H1 (cell line): ENCODE results near the gene PLB1. TPM values are rescaled to one million over a fixed set of nuclear protein-coding genes. Genes with fewer than 3 reads are reported as not detected.

Experiments
- CTCF ChIA-PET: fragments of 300-600 bp; sonication (Branson Sonifier 250); formaldehyde crosslinking; loops from one replicate; lab custom pipeline; 2021; ENCODE audit not compliant: partially characterized antibody; lab: Charles Lee
- POLR2A ChIA-PET: fragments of 300-600 bp; sonication (Branson Sonifier 250); formaldehyde crosslinking; loops from one replicate; lab custom pipeline; 2021; ENCODE audit warnings: inconsistent platforms; ENCODE audit not compliant: partially characterized antibody; lab: Charles Lee
- DNase-seq, 2 experiments: peaks; one replicate each; pipeline versions ENCODE4 v3.0.0 to v3.0.0-alpha.2; 2010 to 2022; ENCODE audit warnings: low spot score in 2 of 2, low read depth in 1 of 2, mixed read lengths in 1 of 2
- FAIRE-seq: peaks from 2 replicates; lab custom pipeline; 2011; peaks lifted over from hg19 to GRCh38; lab: Jason Lieb, UNC
- H2AFZ ChIP-seq: 2 replicates; pipeline ENCODE4 v1.8.1; 2012; ENCODE audit warnings: low read length, inconsistent platforms
- H2AK5ac ChIP-seq: 2 replicates; pipeline ENCODE4 v1.6.1; 2013; ENCODE audit warnings: low read depth, low read length
- H2BK120ac ChIP-seq: replicated peaks from 2 replicates; pipeline ENCODE3; 2013; ENCODE audit warnings: low read depth, low read length, inconsistent platforms
- H2BK12ac ChIP-seq: 2 replicates; pipeline ENCODE4 v1.6.1; 2013; ENCODE audit warnings: low read depth, low read length
- H2BK15ac ChIP-seq: 2 replicates; pipeline ENCODE4 v1.6.1; 2013; ENCODE audit warnings: low read length
- H2BK20ac ChIP-seq: 2 replicates; pipeline ENCODE4 v1.6.1; 2013; ENCODE audit warnings: low read length
- H2BK5ac ChIP-seq: 2 replicates; pipeline ENCODE4 v1.6.1; 2013; ENCODE audit warnings: low read depth, low read length
- H3K14ac ChIP-seq: 2 replicates; pipeline ENCODE4 v1.6.1; 2013; ENCODE audit warnings: inconsistent platforms; ENCODE audit not compliant: insufficient read length
- H3K18ac ChIP-seq: 2 replicates; pipeline ENCODE4 v1.6.1; 2013; ENCODE audit warnings: low read length; ENCODE audit errors: extremely low read depth
- H3K23ac ChIP-seq: 2 replicates; pipeline ENCODE4 v1.6.1; 2013; ENCODE audit warnings: inconsistent platforms; ENCODE audit not compliant: insufficient read length
- H3K23me2 ChIP-seq: 2 replicates; pipeline ENCODE4 v1.6.1; 2013; ENCODE audit warnings: low read depth, low read length
- H3K27ac ChIP-seq: 2 replicates; pipeline ENCODE4 v1.6.1; 2011; ENCODE audit warnings: low read depth, low read length, inconsistent platforms
- H3K27me3 ChIP-seq, 4 experiments: replicated peaks in 1 of 4; 1 replicate in 1 of 4; 2 replicates in 3 of 4; pipeline versions ENCODE4 v1.6.1 to v1.8.1; 2011 to 2013; ENCODE audit warnings: low read length in 3 of 4, mild to moderate bottlenecking in 3 of 4, inconsistent platforms in 2 of 4, mixed read lengths in 2 of 4, moderate library complexity in 1 of 4; ENCODE audit not compliant: control insufficient read depth in 3 of 4, insufficient read depth in 3 of 4; ENCODE audit errors: extremely low read depth in 1 of 4
- H3K36me3 ChIP-seq, 4 experiments: 2 replicates each; pipeline versions ENCODE4 v1.6.1 to v1.8.1; 2011 to 2013; ENCODE audit warnings: mild to moderate bottlenecking in 4 of 4, low read length in 3 of 4, moderate library complexity in 2 of 4, control low read depth in 1 of 4, inconsistent platforms in 1 of 4; ENCODE audit not compliant: insufficient read depth in 4 of 4, control insufficient read depth in 2 of 4
- H3K4ac ChIP-seq: replicated peaks from 2 replicates; pipeline ENCODE3; 2013; ENCODE audit warnings: low read length, low read depth, mixed read lengths, inconsistent platforms; ENCODE audit not compliant: insufficient read length
- H3K4me1 ChIP-seq, 4 experiments: replicated peaks in 1 of 4; 1 replicate in 1 of 4; 2 replicates in 3 of 4; pipeline versions ENCODE4 v1.6.1 to v1.8.1; 2011 to 2013; ENCODE audit warnings: low read length in 3 of 4, inconsistent platforms in 2 of 4, mixed read lengths in 1 of 4; ENCODE audit not compliant: insufficient read depth in 4 of 4, control insufficient read depth in 3 of 4
- H3K4me2 ChIP-seq, 2 experiments: 2 replicates each; pipeline versions ENCODE4 v1.6.1 to v1.8.1; 2011 to 2013; ENCODE audit warnings: low read depth in 2 of 2, low read length in 2 of 2, control low read depth in 1 of 2, inconsistent platforms in 1 of 2, mild to moderate bottlenecking in 1 of 2; ENCODE audit not compliant: insufficient read depth in 1 of 2
- H3K4me3 ChIP-seq, 4 experiments: fragments of 200-600, 300-600 bp in 1 of 4; sonication (generic), shearing (Covaris generic), sonication (Bioruptor Twin) in 1 of 4; 2 replicates each; pipeline versions ENCODE4 v1.5.1 to v1.8.1; 2011 to 2016; ENCODE audit warnings: low read length in 4 of 4, low read depth in 3 of 4, control low read depth in 2 of 4, inconsistent platforms in 2 of 4, mild to moderate bottlenecking in 2 of 4, mixed read lengths in 1 of 4, moderate library complexity in 1 of 4; ENCODE audit not compliant: insufficient read depth in 2 of 4; ENCODE audit errors: extremely low read depth in 1 of 4
- H3K56ac ChIP-seq: replicated peaks from 2 replicates; pipeline ENCODE3; 2013; ENCODE audit warnings: low read depth, mild to moderate bottlenecking, mixed read lengths, low read length, inconsistent platforms; ENCODE audit not compliant: insufficient read length
- H3K79me1 ChIP-seq: 2 replicates; pipeline ENCODE4 v1.6.1; 2013; ENCODE audit warnings: low read depth, low read length, control low read depth
- H3K79me2 ChIP-seq, 2 experiments: 2 replicates each; pipeline versions ENCODE4 v1.6.1 to v1.8.1; 2012 to 2013; ENCODE audit warnings: low read length in 2 of 2, mild to moderate bottlenecking in 2 of 2, inconsistent platforms in 1 of 2; ENCODE audit not compliant: insufficient read depth in 2 of 2, control insufficient read depth in 1 of 2
- H3K9ac ChIP-seq, 4 experiments: replicated peaks in 1 of 4; 1 replicate in 1 of 4; 2 replicates in 3 of 4; pipeline versions ENCODE4 v1.6.1 to v1.8.1; 2011 to 2013; ENCODE audit warnings: low read depth in 3 of 4, low read length in 3 of 4, control low read depth in 2 of 4, mild to moderate bottlenecking in 2 of 4, moderate library complexity in 2 of 4, inconsistent platforms in 1 of 4; ENCODE audit errors: extremely low read depth in 1 of 4
- H3K9me3 ChIP-seq, 2 experiments: 2 replicates each; pipeline versions ENCODE4 v1.6.1 to v1.8.1; 2012 to 2013; ENCODE audit warnings: mild to moderate bottlenecking in 2 of 2, moderate library complexity in 2 of 2, control low read depth in 1 of 2, inconsistent platforms in 1 of 2, low read depth in 1 of 2, low read length in 1 of 2, mixed read lengths in 1 of 2; ENCODE audit not compliant: insufficient read depth in 2 of 2
- H4K20me1 ChIP-seq, 2 experiments: replicated peaks in 1 of 2; 2 replicates each; pipeline versions ENCODE3 to v1.8.1; 2011 to 2013; ENCODE audit warnings: inconsistent platforms in 2 of 2, low read length in 2 of 2, mild to moderate bottlenecking in 1 of 2; ENCODE audit not compliant: insufficient read depth in 2 of 2, control insufficient read depth in 1 of 2
- H4K5ac ChIP-seq: 2 replicates; pipeline ENCODE4 v1.6.1; 2013; ENCODE audit warnings: low read length, low read depth, mixed read lengths, inconsistent platforms; ENCODE audit not compliant: insufficient read length
- H4K8ac ChIP-seq: 2 replicates; pipeline ENCODE4 v1.8.0; 2013; ENCODE audit warnings: mild to moderate bottlenecking, moderate library complexity, low read length, inconsistent platforms; ENCODE audit not compliant: insufficient read depth; ENCODE audit errors: extremely low read depth
- H4K91ac ChIP-seq: replicated peaks from 2 replicates; pipeline ENCODE3; 2013; ENCODE audit warnings: low read length, mixed read lengths, inconsistent platforms; ENCODE audit not compliant: insufficient read length
- BCL11A ChIP-seq, 2 experiments: IDR thresholded peaks; one replicate each; pipeline ENCODE4 v1.6.1; 2011; ENCODE audit warnings: low read depth in 2 of 2, low read length in 2 of 2, mild to moderate bottlenecking in 2 of 2
- KDM1A ChIP-seq: fragments of 200-600, 300-600 bp; sonication (generic); IDR thresholded peaks from 2 replicates; pipeline ENCODE4 v1.7.1; 2016; ENCODE audit warnings: mild to moderate bottlenecking, low read length, borderline replicate concordance
- KDM4A ChIP-seq: IDR thresholded peaks from one replicate; pipeline ENCODE4 v1.7.1; 2012; ENCODE audit warnings: low read depth, mild to moderate bottlenecking, moderate library complexity, low read length, inconsistent platforms; ENCODE audit not compliant: severe bottlenecking
- MAFK ChIP-seq: IDR thresholded peaks from 2 replicates; pipeline ENCODE4 v1.6.1; 2012; ENCODE audit warnings: low read depth, mild to moderate bottlenecking, improper control_type of control experiment, low read length
- NRF1 ChIP-seq: IDR thresholded peaks from 2 replicates; pipeline ENCODE4 v1.6.1; 2011; ENCODE audit warnings: mild to moderate bottlenecking, low read depth, low read length, improper control_type of control experiment
- POU5F1 ChIP-seq: IDR thresholded peaks from 2 replicates; pipeline ENCODE4 v1.6.1; 2011; ENCODE audit warnings: low read depth, mild to moderate bottlenecking, low read length, moderate library complexity
- RAD21 ChIP-seq, 2 experiments: IDR thresholded peaks in 1 of 2; conservative IDR thresholded peaks in 1 of 2; 2 replicates each; pipeline ENCODE4 v1.6.1; 2011; ENCODE audit warnings: low read depth in 2 of 2, low read length in 2 of 2, improper control_type of control experiment in 1 of 2, inconsistent platforms in 1 of 2, mild to moderate bottlenecking in 1 of 2, moderate library complexity in 1 of 2
- SIN3A ChIP-seq, 2 experiments: IDR thresholded peaks in 1 of 2; conservative IDR thresholded peaks in 1 of 2; 2 replicates each; pipeline ENCODE4 v1.6.1; 2011 to 2012; ENCODE audit warnings: low read length in 2 of 2, improper control_type of control experiment in 1 of 2, low read depth in 1 of 2, mild to moderate bottlenecking in 1 of 2
- TAF1 ChIP-seq: IDR thresholded peaks from 2 replicates; pipeline ENCODE4 v1.6.1; 2011; ENCODE audit warnings: mild to moderate bottlenecking, low read depth, low read length
- TCF12 ChIP-seq: IDR thresholded peaks from 2 replicates; pipeline ENCODE4 v1.6.1; 2011; ENCODE audit warnings: low read depth, mild to moderate bottlenecking, low read length
- TEAD4 ChIP-seq: IDR thresholded peaks from 2 replicates; pipeline ENCODE4 v1.6.1; 2012; ENCODE audit warnings: low read depth, low read length, inconsistent platforms, mixed read lengths
- YY1 ChIP-seq: IDR thresholded peaks from 2 replicates; pipeline ENCODE4 v1.6.1; 2011; ENCODE audit warnings: low read depth, mild to moderate bottlenecking, low read length
- WGBS, 2 experiments: shearing (Covaris generic) in 1 of 2; methylation state at CpG; one replicate each; pipeline versions ENCODE4 v1.1.6 to v1.1.7; 2013 to 2015; ENCODE audit warnings: low lambda C conversion rate in 2 of 2, mixed read lengths in 2 of 2, inconsistent platforms in 1 of 2, low coverage in 1 of 2, missing lambda C conversion rate in 1 of 2; ENCODE audit not compliant: insufficient replicate concordance in 2 of 2, insufficient coverage in 1 of 2, insufficient read length in 1 of 2; ENCODE audit errors: extremely low coverage in 1 of 2, missing lambda C conversion rate in 1 of 2; 5-methylcytosine and 5-hydroxymethylcytosine counted together
- polyA plus RNA-seq, 7 experiments: library from polyadenylated mRNA; depleted of rRNA in 3 of 7; stranded (reverse) in 5 of 7; unstranded in 2 of 7; fragments of >200 nt in 5 of 7; fragments of 200-250 nt in 2 of 7; gene quantifications; 1 replicate in 5 of 7; 2 replicates in 1 of 7; 4 replicates in 1 of 7; pipeline versions ENCODE4 v1.2.1 to v1.2.3, GENCODE V29; 2011 to 2013; ENCODE audit warnings: missing spikeins in 2 of 7, mixed read lengths in 2 of 7
- total RNA-seq: library from RNA; stranded (reverse); fragmentation: NEBNext Ultra II Directional; extraction: Animal tissue kit (Norgen Biotek cat#: 25700); gene quantifications from 2 replicates; pipeline ENCODE4 v1.2.1, GENCODE V29; 2021

PLB1 gene
- total and polyA plus RNA-seq, 2 of the 8 experiments (the other 6 are each of a cell fraction or from before 2014, with no cell fraction given) = 0.20 to 0.36 TPM

GRCh38 chr2:28470759-28471158 is 25.1 kb upstream of the PLB1 start:
- Histone ChIP-seq H3K79me1 (no peaks in the 10 kb centered on the region), H3K79me2 (no peaks in the 10 kb centered on the region), H2AFZ (no peak overlapping the region), H3K4me2 (no peak overlapping the region), H3K27me3 (peaks cover 0 to 4% (median 0%) of the 10 kb centered on the region in 4 experiments; a peak in 1 of 7 replicates), H3K18ac (no peak overlapping the region), H3K23me2 (no peaks in the 10 kb centered on the region), H4K8ac (no peak overlapping the region), H2BK15ac (no peak overlapping the region), H3K14ac (no peak overlapping the region), H2AK5ac (no peak overlapping the region), H2BK5ac (no peak overlapping the region), H3K9me3 (no peaks in the 10 kb centered on the region; a peak in 1 of 4 replicates), H3K56ac (no peak overlapping the region), H3K4me1 (no peaks in the 10 kb centered on the region; a peak in 1 of 7 replicates), H3K27ac (no peak overlapping the region), H2BK12ac (no peak overlapping the region), H4K5ac (no peak overlapping the region), H3K36me3 (no peaks in the 10 kb centered on the region), H3K9ac (no peak overlapping the region), H4K91ac (no peak overlapping the region), H2BK20ac (no peak overlapping the region), H3K23ac (no peak overlapping the region), H2BK120ac (no peak overlapping the region), H4K20me1 (no peaks in the 10 kb centered on the region), H3K4ac (no peak overlapping the region), H3K4me3 (no peak overlapping the region)
- DNase-seq (no peak), FAIRE-seq (no peak)
- ChIA-PET CTCF (interaction anchor here (1.4 kb wide), 2 partner anchors 18 to 24 kb away, joined by 3 read pairs; partner anchors contain the start of gene PLB1), POLR2A (no interaction called here)
- TF ChIP-seq BCL11A (IDR thresholded peaks at IDR 0.05; ENCODE audit: low read depth in 2 of 2, low read length in 2 of 2) (no peak), TEAD4 (no peak), TCF12 (no peak), TAF1 (no peak), KDM4A (no peak), KDM1A (no peak), POU5F1 (no peak), SIN3A (conservative IDR thresholded peaks at IDR 0.05 in 1 of 2, IDR thresholded peaks at IDR 0.05 in 1 of 2; ENCODE audit: low read depth in 1 of 2, low read length in 2 of 2) (no peak), NRF1 (no peak), YY1 (no peak), RAD21 (IDR thresholded peaks at IDR 0.05 in 1 of 2, conservative IDR thresholded peaks at IDR 0.05 in 1 of 2; ENCODE audit: low read depth in 2 of 2, low read length in 2 of 2) (no peak), MAFK (no peak)
- WGBS, 2 experiments = 92% methylated on average over 4 of the region's 4 CpGs; no CpG with 5 or more reads in 1 of the 2 experiments
